GM18520 (cell line): ENCODE results near the gene FAM3C.
"Not testable (repeated sequence)": the region's sequence is repeated elsewhere in the genome, so short reads cannot be mapped to it uniquely, and the experiment has no call there.

ENCODE experiments used
- ATAC-seq: cut with Tn5 transposase; IDR thresholded peaks from one replicate; pipeline ENCODE4 v1.9.1; 2021; ENCODE audit not compliant: unreplicated experiment

Gene FAM3C

GRCh38 chr7:121395961-121396757, at the start of gene FAM3C:
TSS of gene FAM3C (minus strand) at chr7:121396308. CDS start at chr7:121382969, 13,339 bp downstream.
- peak; percentile 79 for ATAC-seq

GRCh38 chr7:121442845-121443244, 46.7 kb upstream of the FAM3C start:
- no peak for ATAC-seq

GRCh38 chr7:121440857-121441503, 44.9 kb upstream of the FAM3C start:
- ATAC-seq = no peak

- ATAC-seq = peak; percentile 27
These were observed 42.2 kb upstream of the FAM3C start for GRCh38 chr7:121438043-121438955.

- no peak for ATAC-seq
These were observed 41.4 kb upstream of the FAM3C start for GRCh38 chr7:121437470-121437869.

- no peak for ATAC-seq
These were observed 40.6 kb upstream of the FAM3C start for GRCh38 chr7:121436688-121437087.

GRCh38 chr7:121436136-121436535, 40.0 kb upstream of the FAM3C start:
- no peak for ATAC-seq

- peak; percentile 58 for ATAC-seq
These were observed 37.7 kb upstream of the FAM3C start for GRCh38 chr7:121433775-121434174.

- ATAC-seq = peak; percentile 64
These were observed 36.4 kb upstream of the FAM3C start for GRCh38 chr7:121432486-121432885.

- ATAC-seq = no peak
These were observed 35.9 kb upstream of the FAM3C start for GRCh38 chr7:121431996-121432395.

GRCh38 chr7:121431389-121431995, 35.4 kb upstream of the FAM3C start:
- ATAC-seq = no peak

GRCh38 chr7:121430558-121430957, 34.5 kb upstream of the FAM3C start:
- ATAC-seq = no peak

GRCh38 chr7:121429798-121430197, 33.7 kb upstream of the FAM3C start:
- no peak for ATAC-seq

- no peak for ATAC-seq
These were observed 32.9 kb upstream of the FAM3C start for GRCh38 chr7:121428855-121429489.

- not testable (repeated sequence) for ATAC-seq
These were observed 25.6 kb upstream of the FAM3C start for GRCh38 chr7:121421743-121422142.

GRCh38 chr7:121420976-121421375, 24.9 kb upstream of the FAM3C start:
- ATAC-seq = no peak

GRCh38 chr7:121419201-121420148, 23.4 kb upstream of the FAM3C start:
- no peak for ATAC-seq

- ATAC-seq = no peak
These were observed 20.4 kb upstream of the FAM3C start for GRCh38 chr7:121416533-121416932.

GRCh38 chr7:121414436-121414835, 18.3 kb upstream of the FAM3C start:
- ATAC-seq = no peak
